Keratinocyte (primary cell): ENCODE results near the gene MAP3K10. TPM values are rescaled to one million over a fixed set of nuclear protein-coding genes. Genes with fewer than 3 reads are reported as not detected.
A peak's percentile ranks its signal among the peaks of the same experiment; 100 is the strongest.

Experiments
- DNase-seq: peaks from one replicate; pipeline ENCODE4 v3.0.0-alpha.2; 2011; ENCODE audit warnings: low read depth, missing footprints, low spot score
- FAIRE-seq: peaks from 2 replicates; lab custom pipeline; 2011; peaks lifted over from hg19 to GRCh38; lab: Jason Lieb, UNC
- H2AFZ ChIP-seq: 2 replicates; pipeline ENCODE4 v1.6.0; 2012; ENCODE audit warnings: low read length, control low read depth, inconsistent platforms; ENCODE audit not compliant: control insufficient read depth
- H3K27ac ChIP-seq: 2 replicates; pipeline ENCODE4 v1.5.1; 2011; ENCODE audit warnings: low read length; ENCODE audit not compliant: control insufficient read depth, insufficient read depth
- H3K27me3 ChIP-seq: 3 replicates; pipeline ENCODE4 v1.6.0; 2011; ENCODE audit warnings: low read length; ENCODE audit not compliant: control insufficient read depth, insufficient read depth; ENCODE audit errors: extremely low read depth
- H3K36me3 ChIP-seq, 2 experiments: 2 replicates in 1 of 2; 3 replicates in 1 of 2; pipeline ENCODE4 v1.5.1; 2011; ENCODE audit warnings: low read length in 2 of 2, mild to moderate bottlenecking in 1 of 2; ENCODE audit not compliant: control insufficient read depth in 2 of 2, insufficient read depth in 2 of 2; ENCODE audit errors: extremely low read depth in 1 of 2
- H3K4me1 ChIP-seq: 3 replicates; pipeline ENCODE4 v1.5.1; 2011; ENCODE audit warnings: low read length; ENCODE audit not compliant: control insufficient read depth, insufficient read depth; ENCODE audit errors: extremely low read depth
- H3K4me2 ChIP-seq: 3 replicates; pipeline ENCODE4 v1.6.0; 2011; ENCODE audit warnings: low read depth, low read length; ENCODE audit not compliant: control insufficient read depth, insufficient read depth; ENCODE audit errors: extremely low read depth
- H3K4me3 ChIP-seq, 3 experiments: fragments of 200-600 bp in 1 of 3; sonication (generic) in 1 of 3; 2 replicates in 2 of 3; 3 replicates in 1 of 3; pipeline ENCODE4 v1.5.1; 2011 to 2016; ENCODE audit warnings: low read length in 3 of 3, mild to moderate bottlenecking in 3 of 3, control low read depth in 2 of 3, inconsistent platforms in 1 of 3, low read depth in 1 of 3, mixed read lengths in 1 of 3, mixed run types in 1 of 3, moderate library complexity in 1 of 3; ENCODE audit not compliant: control insufficient read depth in 2 of 3, insufficient read depth in 2 of 3; ENCODE audit errors: extremely low read depth in 1 of 3
- H3K79me2 ChIP-seq: 2 replicates; pipeline ENCODE4 v1.6.0; 2012; ENCODE audit warnings: low read length; ENCODE audit not compliant: control insufficient read depth, insufficient read depth
- H3K9ac ChIP-seq: 3 replicates; pipeline ENCODE4 v1.6.0; 2011; ENCODE audit warnings: low read length; ENCODE audit not compliant: control insufficient read depth, insufficient read depth; ENCODE audit errors: extremely low read depth
- H3K9me1 ChIP-seq: 3 replicates; pipeline ENCODE4 v1.6.0; 2011; ENCODE audit warnings: low read length; ENCODE audit not compliant: control insufficient read depth, insufficient read depth; ENCODE audit errors: extremely low read depth
- H3K9me3 ChIP-seq: 2 replicates; pipeline ENCODE4 v1.5.1; 2012; ENCODE audit warnings: low read depth, low read length; ENCODE audit not compliant: control insufficient read depth
- H4K20me1 ChIP-seq: 3 replicates; pipeline ENCODE4 v1.6.0; 2011; ENCODE audit warnings: low read length; ENCODE audit not compliant: control insufficient read depth, insufficient read depth; ENCODE audit errors: extremely low read depth
- EZH2 ChIP-seq: IDR thresholded peaks from one replicate; pipeline ENCODE4 v1.6.1; 2012; ENCODE audit warnings: inconsistent platforms, mild to moderate bottlenecking, low read length, moderate library complexity
- dilution Hi-C: fragments of 300-500 bp; cut with MboI; formaldehyde crosslinking; loops from one replicate; pipeline ENCODE4 v1.7.0; 2020; ENCODE audit warnings: low sequenced_read_pairs; ENCODE audit not compliant: extremely low pct_ligation_motif_present
- polyA plus RNA-seq, 5 experiments: library from polyadenylated mRNA; depleted of rRNA in 3 of 5; stranded (reverse) in 3 of 5; stranded (forward) in 1 of 5; unstranded in 1 of 5; fragments of >200 nt; gene quantifications; 1 replicate in 1 of 5; 2 replicates in 3 of 5; 3 replicates in 1 of 5; pipeline versions ENCODE4 v1.2.1 to v1.2.3, GENCODE V29; 2011 to 2012; ENCODE audit warnings: missing spikeins in 2 of 5, low read depth in 1 of 5, low replicate concordance in 1 of 5
- TF ChIP-seq, protein P1 (sequence below), 3 experiments: IDR thresholded peaks in 1 of 3; conservative IDR thresholded peaks in 1 of 3; optimal IDR thresholded peaks in 1 of 3; 2 replicates in 2 of 3; 3 replicates in 1 of 3; pipeline versions ENCODE3 to v1.5.1; 2011; ENCODE audit warnings: low read length in 3 of 3, mild to moderate bottlenecking in 3 of 3, moderate library complexity in 2 of 3, control low read depth in 1 of 3, inconsistent platforms in 1 of 3; ENCODE audit not compliant: insufficient read depth in 2 of 3; ENCODE audit errors: extremely low read depth in 1 of 3

Gene MAP3K10
- polyA plus RNA-seq, 1 donor (not counting 4 experiments of a cell fraction or from before 2014, with no cell fraction given) = 2.9 TPM

DNA sequence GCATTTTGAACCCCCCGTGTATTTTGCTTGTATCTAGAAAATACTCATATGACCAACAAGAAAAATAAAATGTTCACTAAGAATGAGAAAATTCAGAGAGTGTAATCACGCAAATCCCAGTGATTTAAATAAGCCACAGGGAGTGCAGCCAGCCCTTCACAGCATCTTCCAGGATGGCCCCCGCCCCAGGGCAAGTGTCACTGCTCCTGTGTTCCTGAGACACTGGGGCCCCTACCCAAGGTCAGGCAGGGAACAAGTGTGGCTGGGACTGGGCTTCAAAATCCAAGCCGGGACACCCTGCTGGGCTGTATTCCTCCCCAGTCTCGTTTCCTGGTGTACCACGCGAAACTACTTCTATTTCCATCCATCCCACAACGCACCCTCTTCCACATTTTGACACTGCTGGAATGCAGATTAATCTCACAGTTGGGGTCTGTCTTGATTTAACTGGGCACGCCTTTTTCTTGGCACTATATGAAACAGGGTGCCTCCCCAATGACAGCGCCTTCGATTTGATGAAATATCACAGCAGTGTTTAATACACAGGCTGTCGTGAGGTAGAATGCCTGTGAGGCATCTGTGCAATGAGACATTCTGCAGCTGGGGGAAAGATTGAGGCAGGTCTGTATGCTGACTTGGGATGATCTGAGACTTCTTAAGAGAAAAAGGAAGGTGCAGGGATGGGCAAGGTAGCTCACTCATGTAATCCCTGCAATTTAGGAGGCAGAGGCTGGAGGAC lies 53.5 kb downstream of the MAP3K10 start:
- Histone ChIP-seq H3K4me1 (peaks cover 7% of the 10 kb centered on the region), H4K20me1 (no peaks in the 10 kb centered on the region), H3K4me3 (no peak overlapping the region), H3K27me3 (no peaks in the 10 kb centered on the region), H3K36me3 (peaks cover 0 to 19% of the 10 kb centered on the region in 2 experiments), H3K79me2 (peaks cover 16% of the 10 kb centered on the region), H3K9me1 (no peaks in the 10 kb centered on the region), H3K4me2 (no peak overlapping the region), H3K9me3 (no peaks in the 10 kb centered on the region), H3K27ac (no peak overlapping the region), H3K9ac (no peak overlapping the region), H2AFZ (no peak overlapping the region)
- no peak for TF ChIP-seq EZH2
- TF ChIP-seq, protein P1, sequence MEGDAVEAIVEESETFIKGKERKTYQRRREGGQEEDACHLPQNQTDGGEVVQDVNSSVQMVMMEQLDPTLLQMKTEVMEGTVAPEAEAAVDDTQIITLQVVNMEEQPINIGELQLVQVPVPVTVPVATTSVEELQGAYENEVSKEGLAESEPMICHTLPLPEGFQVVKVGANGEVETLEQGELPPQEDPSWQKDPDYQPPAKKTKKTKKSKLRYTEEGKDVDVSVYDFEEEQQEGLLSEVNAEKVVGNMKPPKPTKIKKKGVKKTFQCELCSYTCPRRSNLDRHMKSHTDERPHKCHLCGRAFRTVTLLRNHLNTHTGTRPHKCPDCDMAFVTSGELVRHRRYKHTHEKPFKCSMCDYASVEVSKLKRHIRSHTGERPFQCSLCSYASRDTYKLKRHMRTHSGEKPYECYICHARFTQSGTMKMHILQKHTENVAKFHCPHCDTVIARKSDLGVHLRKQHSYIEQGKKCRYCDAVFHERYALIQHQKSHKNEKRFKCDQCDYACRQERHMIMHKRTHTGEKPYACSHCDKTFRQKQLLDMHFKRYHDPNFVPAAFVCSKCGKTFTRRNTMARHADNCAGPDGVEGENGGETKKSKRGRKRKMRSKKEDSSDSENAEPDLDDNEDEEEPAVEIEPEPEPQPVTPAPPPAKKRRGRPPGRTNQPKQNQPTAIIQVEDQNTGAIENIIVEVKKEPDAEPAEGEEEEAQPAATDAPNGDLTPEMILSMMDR (optimal IDR thresholded peaks at IDR 0.05 in 1 of 3, IDR thresholded peaks at IDR 0.05 in 1 of 3, conservative IDR thresholded peaks at IDR 0.05 in 1 of 3; ENCODE audit: extremely low read depth in 1 of 3, insufficient read depth in 2 of 3, low read length in 3 of 3) = no peak
- dilution Hi-C loops = no loop called here
- FAIRE-seq = peak; percentile 76
- no peak for DNase-seq

DNA sequence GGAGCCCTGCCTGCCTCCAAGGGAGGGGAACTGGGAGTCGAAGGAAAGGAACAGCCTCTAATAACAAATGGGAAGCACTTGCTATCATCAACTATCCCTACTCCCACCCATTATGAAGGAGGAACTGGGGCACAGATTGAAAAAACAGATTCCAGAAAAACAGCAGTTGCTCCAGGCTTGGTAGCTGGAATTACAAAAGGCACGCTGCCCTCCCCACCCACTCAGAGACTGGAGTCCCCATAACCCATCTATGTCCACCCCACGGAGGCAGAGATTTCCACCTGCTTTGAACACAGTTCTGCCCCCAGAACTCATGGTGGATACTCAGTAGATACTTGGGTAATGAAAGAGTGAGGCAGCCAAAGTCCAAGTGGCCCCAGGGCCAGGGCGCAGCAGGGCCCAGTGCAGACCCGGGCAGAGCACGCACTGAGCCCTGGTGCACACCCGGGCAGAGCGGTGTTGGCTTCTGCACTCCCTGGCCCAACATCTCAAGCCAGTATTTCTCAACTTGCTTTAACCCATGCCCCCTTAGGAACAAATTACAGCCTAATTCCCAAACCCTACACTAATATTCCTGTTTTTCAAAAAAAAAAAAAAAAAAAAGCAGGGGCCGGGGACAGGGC lies 54.4 kb downstream of the MAP3K10 start:
- Histone ChIP-seq H3K9ac (no peak overlapping the region), H3K4me3 (no peak overlapping the region), H3K9me1 (no peaks in the 10 kb centered on the region), H3K27ac (no peak overlapping the region), H3K27me3 (no peaks in the 10 kb centered on the region), H3K79me2 (peaks cover 18% of the 10 kb centered on the region), H3K9me3 (no peaks in the 10 kb centered on the region), H3K4me1 (peaks cover 7% of the 10 kb centered on the region), H3K36me3 (peaks cover 0 to 19% of the 10 kb centered on the region in 2 experiments), H3K4me2 (no peak overlapping the region), H2AFZ (no peak overlapping the region), H4K20me1 (no peaks in the 10 kb centered on the region)
- dilution Hi-C loops = no loop called here
- DNase-seq = no peak
- no peak for FAIRE-seq
- TF ChIP-seq EZH2 = no peak
- TF ChIP-seq, protein P1 (optimal IDR thresholded peaks at IDR 0.05 in 1 of 3, IDR thresholded peaks at IDR 0.05 in 1 of 3, conservative IDR thresholded peaks at IDR 0.05 in 1 of 3; ENCODE audit: extremely low read depth in 1 of 3, insufficient read depth in 2 of 3, low read length in 3 of 3) = no peak
